GM12874 (cell line): ENCODE data around the gene SESN3.

Source experiments
- TF ChIP-seq, protein P1 (sequence below): IDR thresholded peaks from 2 replicates; pipeline ENCODE4 v1.5.1; 2011; ENCODE audit warnings: low read depth, mild to moderate bottlenecking, control low read depth, low read length, moderate library complexity; ENCODE audit not compliant: insufficient read depth

The SESN3 gene, protein sequence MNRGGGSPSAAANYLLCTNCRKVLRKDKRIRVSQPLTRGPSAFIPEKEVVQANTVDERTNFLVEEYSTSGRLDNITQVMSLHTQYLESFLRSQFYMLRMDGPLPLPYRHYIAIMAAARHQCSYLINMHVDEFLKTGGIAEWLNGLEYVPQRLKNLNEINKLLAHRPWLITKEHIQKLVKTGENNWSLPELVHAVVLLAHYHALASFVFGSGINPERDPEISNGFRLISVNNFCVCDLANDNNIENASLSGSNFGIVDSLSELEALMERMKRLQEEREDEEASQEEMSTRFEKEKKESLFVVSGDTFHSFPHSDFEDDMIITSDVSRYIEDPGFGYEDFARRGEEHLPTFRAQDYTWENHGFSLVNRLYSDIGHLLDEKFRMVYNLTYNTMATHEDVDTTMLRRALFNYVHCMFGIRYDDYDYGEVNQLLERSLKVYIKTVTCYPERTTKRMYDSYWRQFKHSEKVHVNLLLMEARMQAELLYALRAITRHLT

DNA sequence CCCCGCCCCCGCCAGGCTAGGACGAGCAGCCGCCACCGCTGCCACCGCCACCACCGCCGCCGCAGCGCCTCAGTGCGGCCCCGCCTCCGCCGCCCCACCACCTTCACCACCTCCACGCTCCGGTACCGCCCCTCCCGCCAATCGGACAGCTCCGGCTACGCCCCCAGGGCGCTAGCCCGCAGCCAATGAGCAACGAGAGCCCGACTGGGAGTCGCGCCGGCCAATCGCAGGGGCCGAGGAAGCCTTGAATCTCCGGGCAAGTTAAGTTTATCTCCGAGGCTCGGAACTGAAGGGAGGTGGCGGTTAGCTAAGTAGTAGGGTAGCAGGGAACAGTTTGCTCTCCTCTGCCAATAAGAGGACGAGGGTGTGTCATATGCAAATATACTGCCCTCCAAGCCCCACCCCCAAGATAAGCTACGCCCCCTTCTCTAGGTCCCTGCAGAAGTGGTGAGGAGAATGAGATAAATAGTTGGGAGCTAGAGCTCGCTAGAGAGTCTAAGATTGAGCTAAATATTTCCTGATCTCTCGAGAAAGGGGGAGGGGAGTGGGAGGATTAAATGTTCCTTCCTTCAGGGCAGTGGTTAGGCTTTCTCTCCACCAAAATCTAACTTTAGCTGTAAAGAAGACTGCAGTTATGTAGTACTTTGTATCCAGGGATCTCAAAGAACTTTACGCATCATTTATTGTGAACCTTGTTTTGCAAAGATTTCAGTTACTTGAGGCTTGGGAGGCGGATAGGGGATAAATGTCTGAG lies at the start of gene SESN3:
Gene SESN3, minus strand, starts transcription at position 76 of the 754 bp plus-strand sequence. CDS start 342 bp downstream, outside the sequence.
- TF ChIP-seq, protein P1, sequence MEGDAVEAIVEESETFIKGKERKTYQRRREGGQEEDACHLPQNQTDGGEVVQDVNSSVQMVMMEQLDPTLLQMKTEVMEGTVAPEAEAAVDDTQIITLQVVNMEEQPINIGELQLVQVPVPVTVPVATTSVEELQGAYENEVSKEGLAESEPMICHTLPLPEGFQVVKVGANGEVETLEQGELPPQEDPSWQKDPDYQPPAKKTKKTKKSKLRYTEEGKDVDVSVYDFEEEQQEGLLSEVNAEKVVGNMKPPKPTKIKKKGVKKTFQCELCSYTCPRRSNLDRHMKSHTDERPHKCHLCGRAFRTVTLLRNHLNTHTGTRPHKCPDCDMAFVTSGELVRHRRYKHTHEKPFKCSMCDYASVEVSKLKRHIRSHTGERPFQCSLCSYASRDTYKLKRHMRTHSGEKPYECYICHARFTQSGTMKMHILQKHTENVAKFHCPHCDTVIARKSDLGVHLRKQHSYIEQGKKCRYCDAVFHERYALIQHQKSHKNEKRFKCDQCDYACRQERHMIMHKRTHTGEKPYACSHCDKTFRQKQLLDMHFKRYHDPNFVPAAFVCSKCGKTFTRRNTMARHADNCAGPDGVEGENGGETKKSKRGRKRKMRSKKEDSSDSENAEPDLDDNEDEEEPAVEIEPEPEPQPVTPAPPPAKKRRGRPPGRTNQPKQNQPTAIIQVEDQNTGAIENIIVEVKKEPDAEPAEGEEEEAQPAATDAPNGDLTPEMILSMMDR: no peak

DNA sequence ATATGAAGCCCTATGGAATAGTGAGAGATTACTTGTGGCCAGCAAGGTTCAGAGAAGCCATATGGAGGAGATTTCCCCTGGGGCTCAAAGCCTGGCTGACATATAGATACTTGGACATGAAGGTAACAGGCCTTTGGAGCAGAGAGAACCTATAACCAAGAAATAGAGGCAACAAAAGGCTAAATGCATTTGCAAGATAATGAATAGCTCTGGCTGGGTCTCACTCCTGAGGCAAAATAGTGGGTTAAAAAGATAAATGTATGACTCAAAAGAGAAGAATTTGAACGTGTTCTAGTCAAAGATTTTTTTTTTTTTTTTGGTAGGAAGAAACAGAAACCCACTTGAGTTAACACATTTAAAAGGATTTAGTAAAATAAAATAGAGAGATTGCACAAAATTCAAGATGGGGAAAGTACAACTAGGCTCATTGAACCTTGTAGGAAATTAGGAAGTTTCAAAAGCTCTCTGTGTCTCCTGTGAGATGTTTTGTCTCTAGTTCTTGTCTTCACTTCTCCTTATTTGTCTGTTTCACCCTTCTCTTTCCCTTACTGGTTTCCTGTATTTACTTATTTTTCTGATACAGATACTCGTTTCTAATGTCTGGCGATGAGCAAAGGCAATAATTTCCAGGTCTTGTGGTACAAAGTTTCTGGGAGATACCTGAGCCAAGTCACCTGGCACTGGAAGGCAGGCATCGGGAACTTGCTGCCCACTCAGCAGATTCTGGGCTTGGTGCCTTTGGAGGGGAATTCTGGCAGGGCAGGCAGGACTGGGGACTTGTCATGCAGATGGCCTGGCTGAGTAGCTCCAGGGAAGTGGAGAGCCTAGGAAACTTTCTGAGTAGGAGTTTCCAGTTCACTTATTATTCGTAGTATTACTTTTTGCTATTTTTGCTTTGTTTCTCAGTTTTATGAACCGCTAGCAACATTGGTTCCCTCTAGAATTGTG lies 49.2 kb upstream of the SESN3 start:
- TF ChIP-seq, protein P1: no peak

DNA sequence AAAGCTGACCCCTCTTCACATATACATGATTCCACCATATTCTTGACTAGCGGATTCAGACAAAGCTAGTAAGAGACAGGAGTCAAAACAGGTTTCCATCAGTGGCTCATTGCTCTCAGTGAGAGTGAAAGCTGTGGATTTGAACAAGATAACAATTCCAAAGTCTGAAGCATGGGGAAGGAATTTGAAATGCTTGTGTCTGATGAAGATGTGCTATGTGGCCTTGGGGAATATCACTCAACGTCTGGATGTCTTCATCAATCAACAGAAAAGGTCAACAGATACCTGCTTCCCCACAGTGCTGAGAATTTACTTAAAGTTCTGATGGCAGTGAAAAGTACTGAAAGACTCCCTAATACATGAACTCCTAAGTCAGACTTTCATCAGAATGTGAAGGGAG lies 46.9 kb upstream of the SESN3 start:
- TF ChIP-seq, protein P1: no peak

DNA sequence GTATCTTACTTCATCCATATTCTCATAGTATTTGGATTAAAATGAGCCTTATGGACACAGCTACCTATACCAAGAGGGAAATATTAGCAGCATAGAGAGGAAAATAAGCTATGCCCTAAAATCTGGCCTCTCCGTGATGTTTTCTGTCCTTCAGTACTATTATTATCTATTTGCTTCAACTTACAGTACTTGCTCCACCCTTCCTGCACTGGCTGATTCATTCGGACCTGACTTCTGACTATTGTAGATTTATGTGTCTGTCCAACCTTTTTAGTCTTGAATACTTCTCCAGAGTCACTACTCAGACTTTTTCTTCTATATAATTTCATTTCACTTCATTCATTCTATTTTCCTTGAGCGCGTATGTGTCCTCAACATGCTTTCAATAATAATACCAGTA lies 45.1 kb upstream of the SESN3 start:
- TF ChIP-seq, protein P1: no peak

DNA sequence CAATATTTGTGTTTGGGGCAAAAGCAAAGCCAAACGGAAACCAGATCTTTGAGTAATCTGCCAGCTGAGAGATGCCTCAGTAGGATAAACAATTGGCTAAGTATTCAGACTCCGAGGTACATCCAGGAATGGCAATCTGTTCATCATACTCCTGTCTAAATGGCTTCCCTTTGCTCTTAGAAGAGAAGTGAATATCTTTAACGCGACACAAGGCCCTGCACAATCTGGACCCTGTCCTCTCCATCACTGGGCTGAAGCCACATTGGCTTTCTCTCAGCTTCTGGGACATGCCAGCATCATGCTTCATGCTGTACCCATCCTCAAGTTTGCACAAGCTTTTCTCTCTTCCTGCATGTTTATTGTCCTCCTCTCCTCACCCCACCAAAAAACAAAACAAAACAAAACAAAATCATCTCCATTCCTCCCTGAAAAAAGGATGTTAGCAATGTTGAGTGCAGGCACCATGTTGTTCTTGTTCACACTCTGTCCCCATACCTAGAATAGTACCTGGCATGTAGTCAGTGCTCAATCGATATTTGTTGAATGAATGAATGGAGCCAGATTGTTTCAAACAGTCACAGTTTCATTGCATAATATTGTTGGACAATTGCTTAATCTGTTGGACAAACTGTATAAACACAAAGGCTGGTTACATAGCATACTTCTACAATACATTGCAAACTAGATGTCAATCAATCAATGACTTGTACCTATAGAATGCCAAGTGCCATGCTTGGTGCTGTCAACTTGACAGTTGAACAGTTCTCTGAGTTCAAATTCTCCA lies 38.2 kb upstream of the SESN3 start:
- TF ChIP-seq, protein P1: no peak

DNA sequence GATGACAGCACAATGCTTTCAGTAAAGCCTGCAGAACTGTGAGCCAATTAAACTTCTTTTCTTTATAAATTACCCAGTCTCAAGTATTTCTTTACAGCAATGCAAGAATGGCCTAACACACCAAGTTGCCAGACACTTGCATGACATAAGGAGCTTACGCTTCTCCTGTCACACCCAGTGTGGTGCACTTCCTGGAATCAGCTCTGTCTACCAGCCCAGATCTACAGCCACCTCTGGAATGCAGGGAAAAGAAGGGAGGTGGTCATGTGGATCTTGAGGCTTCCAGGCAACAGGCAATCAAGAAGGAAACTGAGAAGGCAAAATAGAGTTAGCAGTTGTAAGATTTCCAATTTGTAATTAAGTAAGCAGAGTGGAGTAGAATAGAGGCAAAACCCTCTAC lies 37.4 kb upstream of the SESN3 start:
- TF ChIP-seq, protein P1: no peak
